ENCODE measurements around the gene WDR70.

- TF ChIP-seq CTCF (conservative IDR thresholded peaks at IDR 0.05) (no peak), ZFX (IDR thresholded peaks at IDR 0.05) (no peak)
Measured at GRCh38 chr5:37554405-37554739, 175.3 kb downstream of the WDR70 start.

All from C4-2B (cell line).